ENCODE results near the gene PUM2.

DNA sequence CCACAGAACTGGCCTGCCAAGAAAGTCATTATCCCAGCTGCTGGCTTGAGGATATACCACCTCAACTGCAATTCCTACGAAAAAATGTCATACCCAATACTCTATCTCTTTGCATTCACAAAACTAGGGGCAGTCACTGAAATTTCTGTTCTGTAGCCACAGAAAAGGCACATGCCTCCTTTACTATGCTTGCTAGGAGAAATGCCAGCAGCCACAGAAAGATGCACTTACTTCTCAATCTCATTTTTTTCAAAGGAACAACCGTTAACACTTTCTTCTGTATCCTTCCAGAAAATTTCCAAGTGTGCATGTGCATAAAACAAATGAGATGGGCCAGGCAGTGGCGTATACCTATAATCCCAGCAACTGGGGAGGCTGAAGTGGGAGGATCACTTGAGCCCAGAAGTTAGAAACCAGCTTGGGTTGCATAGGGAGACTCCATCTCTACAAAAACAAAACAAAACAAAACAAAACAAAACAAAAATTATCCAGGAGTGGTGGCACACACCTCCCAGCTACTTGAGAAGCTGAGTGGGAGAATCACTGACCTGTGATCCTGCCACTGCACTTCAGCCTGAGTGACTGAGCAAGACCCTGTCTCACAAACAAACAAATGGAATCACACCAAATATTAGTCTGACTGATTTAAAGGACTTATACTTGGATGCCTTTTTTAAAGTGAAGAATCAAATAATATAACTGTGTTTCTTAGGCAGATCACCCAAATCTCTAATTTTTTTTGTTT is 22.4 kb upstream of the PUM2 start:
- TF ChIP-seq, protein P1, sequence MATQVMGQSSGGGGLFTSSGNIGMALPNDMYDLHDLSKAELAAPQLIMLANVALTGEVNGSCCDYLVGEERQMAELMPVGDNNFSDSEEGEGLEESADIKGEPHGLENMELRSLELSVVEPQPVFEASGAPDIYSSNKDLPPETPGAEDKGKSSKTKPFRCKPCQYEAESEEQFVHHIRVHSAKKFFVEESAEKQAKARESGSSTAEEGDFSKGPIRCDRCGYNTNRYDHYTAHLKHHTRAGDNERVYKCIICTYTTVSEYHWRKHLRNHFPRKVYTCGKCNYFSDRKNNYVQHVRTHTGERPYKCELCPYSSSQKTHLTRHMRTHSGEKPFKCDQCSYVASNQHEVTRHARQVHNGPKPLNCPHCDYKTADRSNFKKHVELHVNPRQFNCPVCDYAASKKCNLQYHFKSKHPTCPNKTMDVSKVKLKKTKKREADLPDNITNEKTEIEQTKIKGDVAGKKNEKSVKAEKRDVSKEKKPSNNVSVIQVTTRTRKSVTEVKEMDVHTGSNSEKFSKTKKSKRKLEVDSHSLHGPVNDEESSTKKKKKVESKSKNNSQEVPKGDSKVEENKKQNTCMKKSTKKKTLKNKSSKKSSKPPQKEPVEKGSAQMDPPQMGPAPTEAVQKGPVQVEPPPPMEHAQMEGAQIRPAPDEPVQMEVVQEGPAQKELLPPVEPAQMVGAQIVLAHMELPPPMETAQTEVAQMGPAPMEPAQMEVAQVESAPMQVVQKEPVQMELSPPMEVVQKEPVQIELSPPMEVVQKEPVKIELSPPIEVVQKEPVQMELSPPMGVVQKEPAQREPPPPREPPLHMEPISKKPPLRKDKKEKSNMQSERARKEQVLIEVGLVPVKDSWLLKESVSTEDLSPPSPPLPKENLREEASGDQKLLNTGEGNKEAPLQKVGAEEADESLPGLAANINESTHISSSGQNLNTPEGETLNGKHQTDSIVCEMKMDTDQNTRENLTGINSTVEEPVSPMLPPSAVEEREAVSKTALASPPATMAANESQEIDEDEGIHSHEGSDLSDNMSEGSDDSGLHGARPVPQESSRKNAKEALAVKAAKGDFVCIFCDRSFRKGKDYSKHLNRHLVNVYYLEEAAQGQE (IDR thresholded peaks at IDR 0.05; ENCODE audit: borderline replicate concordance in 1 of 2, low read depth in 1 of 2, low read length in 2 of 2) = no peak
- TF ChIP-seq ZNF12 (CRISPR knock-in tag; IDR thresholded peaks at IDR 0.05) (no peak), MTA3 (CRISPR knock-in tag; IDR thresholded peaks at IDR 0.05) (no peak), YY1 (IDR thresholded peaks at IDR 0.05; ENCODE audit: insufficient read depth, insufficient replicate concordance, low read depth, low read length) (no peak), ZNF274 (CRISPR knock-in tag; IDR thresholded peaks at IDR 0.05) (no peak), EZH2 (conservative IDR thresholded peaks at IDR 0.05; ENCODE audit: low read depth, low read length) (no peak), ZNF460 (CRISPR knock-in tag; IDR thresholded peaks at IDR 0.05; ENCODE audit: borderline replicate concordance) (no peak), JUND (CRISPR knock-in tag; IDR thresholded peaks at IDR 0.05) (no peak), RFX5 (IDR thresholded peaks at IDR 0.05; ENCODE audit: low read depth, low read length) (no peak)
- TF ChIP-seq, protein P2, sequence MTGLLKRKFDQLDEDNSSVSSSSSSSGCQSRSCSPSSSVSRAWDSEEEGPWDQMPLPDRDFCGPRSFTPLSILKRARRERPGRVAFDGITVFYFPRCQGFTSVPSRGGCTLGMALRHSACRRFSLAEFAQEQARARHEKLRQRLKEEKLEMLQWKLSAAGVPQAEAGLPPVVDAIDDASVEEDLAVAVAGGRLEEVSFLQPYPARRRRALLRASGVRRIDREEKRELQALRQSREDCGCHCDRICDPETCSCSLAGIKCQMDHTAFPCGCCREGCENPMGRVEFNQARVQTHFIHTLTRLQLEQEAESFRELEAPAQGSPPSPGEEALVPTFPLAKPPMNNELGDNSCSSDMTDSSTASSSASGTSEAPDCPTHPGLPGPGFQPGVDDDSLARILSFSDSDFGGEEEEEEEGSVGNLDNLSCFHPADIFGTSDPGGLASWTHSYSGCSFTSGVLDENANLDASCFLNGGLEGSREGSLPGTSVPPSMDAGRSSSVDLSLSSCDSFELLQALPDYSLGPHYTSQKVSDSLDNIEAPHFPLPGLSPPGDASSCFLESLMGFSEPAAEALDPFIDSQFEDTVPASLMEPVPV (CRISPR knock-in tag; IDR thresholded peaks at IDR 0.05) = no peak
- TF ChIP-seq, protein P3, sequence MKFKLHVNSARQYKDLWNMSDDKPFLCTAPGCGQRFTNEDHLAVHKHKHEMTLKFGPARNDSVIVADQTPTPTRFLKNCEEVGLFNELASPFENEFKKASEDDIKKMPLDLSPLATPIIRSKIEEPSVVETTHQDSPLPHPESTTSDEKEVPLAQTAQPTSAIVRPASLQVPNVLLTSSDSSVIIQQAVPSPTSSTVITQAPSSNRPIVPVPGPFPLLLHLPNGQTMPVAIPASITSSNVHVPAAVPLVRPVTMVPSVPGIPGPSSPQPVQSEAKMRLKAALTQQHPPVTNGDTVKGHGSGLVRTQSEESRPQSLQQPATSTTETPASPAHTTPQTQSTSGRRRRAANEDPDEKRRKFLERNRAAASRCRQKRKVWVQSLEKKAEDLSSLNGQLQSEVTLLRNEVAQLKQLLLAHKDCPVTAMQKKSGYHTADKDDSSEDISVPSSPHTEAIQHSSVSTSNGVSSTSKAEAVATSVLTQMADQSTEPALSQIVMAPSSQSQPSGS (CRISPR knock-in tag; IDR thresholded peaks at IDR 0.05) = no peak
- TF ChIP-seq, protein P4, sequence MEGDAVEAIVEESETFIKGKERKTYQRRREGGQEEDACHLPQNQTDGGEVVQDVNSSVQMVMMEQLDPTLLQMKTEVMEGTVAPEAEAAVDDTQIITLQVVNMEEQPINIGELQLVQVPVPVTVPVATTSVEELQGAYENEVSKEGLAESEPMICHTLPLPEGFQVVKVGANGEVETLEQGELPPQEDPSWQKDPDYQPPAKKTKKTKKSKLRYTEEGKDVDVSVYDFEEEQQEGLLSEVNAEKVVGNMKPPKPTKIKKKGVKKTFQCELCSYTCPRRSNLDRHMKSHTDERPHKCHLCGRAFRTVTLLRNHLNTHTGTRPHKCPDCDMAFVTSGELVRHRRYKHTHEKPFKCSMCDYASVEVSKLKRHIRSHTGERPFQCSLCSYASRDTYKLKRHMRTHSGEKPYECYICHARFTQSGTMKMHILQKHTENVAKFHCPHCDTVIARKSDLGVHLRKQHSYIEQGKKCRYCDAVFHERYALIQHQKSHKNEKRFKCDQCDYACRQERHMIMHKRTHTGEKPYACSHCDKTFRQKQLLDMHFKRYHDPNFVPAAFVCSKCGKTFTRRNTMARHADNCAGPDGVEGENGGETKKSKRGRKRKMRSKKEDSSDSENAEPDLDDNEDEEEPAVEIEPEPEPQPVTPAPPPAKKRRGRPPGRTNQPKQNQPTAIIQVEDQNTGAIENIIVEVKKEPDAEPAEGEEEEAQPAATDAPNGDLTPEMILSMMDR (CRISPR knock-in tag; IDR thresholded peaks at IDR 0.05) = no peak
- TF ChIP-seq, protein P5, sequence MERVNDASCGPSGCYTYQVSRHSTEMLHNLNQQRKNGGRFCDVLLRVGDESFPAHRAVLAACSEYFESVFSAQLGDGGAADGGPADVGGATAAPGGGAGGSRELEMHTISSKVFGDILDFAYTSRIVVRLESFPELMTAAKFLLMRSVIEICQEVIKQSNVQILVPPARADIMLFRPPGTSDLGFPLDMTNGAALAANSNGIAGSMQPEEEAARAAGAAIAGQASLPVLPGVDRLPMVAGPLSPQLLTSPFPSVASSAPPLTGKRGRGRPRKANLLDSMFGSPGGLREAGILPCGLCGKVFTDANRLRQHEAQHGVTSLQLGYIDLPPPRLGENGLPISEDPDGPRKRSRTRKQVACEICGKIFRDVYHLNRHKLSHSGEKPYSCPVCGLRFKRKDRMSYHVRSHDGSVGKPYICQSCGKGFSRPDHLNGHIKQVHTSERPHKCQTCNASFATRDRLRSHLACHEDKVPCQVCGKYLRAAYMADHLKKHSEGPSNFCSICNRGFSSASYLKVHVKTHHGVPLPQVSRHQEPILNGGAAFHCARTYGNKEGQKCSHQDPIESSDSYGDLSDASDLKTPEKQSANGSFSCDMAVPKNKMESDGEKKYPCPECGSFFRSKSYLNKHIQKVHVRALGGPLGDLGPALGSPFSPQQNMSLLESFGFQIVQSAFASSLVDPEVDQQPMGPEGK (CRISPR knock-in tag; IDR thresholded peaks at IDR 0.05) = no peak
